Esophagus muscularis mucosa (tissue), 3 donors: ENCODE measurements around the gene ITGB5.

Source experiments
- POLR2AphosphoS5 ChIP-seq, 2 donors: sonication (generic); formaldehyde crosslinking; IDR thresholded peaks; one replicate each; pipeline ENCODE4 v1.6.1; 2017; ENCODE audit warnings: antibody characterized with exemption in 2 of 2
- TF ChIP-seq, protein P1 (sequence below), 3 experiments: fragments of 200-600 bp in 2 of 3; fragments of 450-650 bp in 1 of 3; sonication (generic) in 2 of 3; IDR thresholded peaks; one replicate each; pipeline ENCODE4 v1.5.1; 2017 to 2019; ENCODE audit warnings: antibody characterized with exemption in 3 of 3, mild to moderate bottlenecking in 2 of 3, moderate library complexity in 1 of 3

DNA sequence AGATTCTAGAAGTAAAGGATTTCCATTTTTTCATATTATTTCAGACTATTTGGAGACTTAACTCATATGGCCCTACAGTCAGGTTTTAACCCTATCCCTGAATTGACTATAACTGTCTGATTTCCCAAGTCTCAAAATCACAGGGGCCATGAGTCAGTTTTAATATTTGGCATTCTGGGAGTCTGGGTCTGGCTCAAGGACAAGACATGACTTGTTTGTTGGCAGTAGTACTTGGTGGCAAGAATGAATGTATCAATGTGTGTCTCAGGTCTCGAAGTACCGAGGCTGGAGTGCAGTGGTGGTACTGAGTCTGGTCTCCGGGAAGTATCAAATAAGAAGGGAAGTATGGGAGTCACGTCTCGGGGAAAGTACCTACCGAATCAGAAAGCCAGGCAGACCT, 146.1 kb downstream of the ITGB5 start:
- no peak for TF ChIP-seq POLR2AphosphoS5 (IDR thresholded peaks at IDR 0.05)
- TF ChIP-seq, protein P1, sequence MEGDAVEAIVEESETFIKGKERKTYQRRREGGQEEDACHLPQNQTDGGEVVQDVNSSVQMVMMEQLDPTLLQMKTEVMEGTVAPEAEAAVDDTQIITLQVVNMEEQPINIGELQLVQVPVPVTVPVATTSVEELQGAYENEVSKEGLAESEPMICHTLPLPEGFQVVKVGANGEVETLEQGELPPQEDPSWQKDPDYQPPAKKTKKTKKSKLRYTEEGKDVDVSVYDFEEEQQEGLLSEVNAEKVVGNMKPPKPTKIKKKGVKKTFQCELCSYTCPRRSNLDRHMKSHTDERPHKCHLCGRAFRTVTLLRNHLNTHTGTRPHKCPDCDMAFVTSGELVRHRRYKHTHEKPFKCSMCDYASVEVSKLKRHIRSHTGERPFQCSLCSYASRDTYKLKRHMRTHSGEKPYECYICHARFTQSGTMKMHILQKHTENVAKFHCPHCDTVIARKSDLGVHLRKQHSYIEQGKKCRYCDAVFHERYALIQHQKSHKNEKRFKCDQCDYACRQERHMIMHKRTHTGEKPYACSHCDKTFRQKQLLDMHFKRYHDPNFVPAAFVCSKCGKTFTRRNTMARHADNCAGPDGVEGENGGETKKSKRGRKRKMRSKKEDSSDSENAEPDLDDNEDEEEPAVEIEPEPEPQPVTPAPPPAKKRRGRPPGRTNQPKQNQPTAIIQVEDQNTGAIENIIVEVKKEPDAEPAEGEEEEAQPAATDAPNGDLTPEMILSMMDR (IDR thresholded peaks at IDR 0.05): no peak
